ENCODE measurements around the gene FAM118A.
A peak's percentile ranks its signal among the peaks of the same experiment; 100 is the strongest.
"Not testable (repeated sequence)": the region's sequence is repeated elsewhere in the genome, so short reads cannot be mapped to it uniquely, and the experiment has no call there.

Gene FAM118A

DNA sequence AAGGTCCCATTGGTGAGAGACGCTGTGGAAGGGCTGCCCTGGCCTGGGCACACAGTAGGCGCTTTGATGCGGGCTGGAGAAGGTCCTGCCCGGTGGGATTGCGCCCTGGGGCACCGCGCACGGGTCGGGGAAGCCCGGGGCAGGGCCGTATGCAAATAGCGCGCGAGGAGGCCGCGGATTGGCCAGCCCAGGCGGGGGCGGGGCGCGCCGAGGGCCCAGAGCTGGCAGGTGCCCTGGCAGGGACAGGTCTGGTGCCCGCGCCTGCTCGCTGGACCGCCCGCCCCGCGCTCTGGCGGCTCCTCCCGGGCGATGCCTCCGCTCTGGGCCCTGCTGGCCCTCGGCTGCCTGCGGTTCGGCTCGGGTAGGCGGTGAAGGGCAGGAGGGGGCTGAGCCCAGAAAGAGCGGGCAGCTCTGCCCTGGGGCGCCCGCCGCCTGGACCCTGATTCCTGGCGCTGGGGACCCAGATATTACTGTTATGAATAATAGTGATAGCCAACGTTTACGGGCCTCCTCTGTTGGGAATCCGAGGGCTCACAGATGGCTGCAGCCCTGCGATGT lies 24.9 kb upstream of the FAM118A start, which contains the start of gene UPK3A:
UPK3A (plus strand) TSS at position 245 of the 558 bp plus-strand sequence; CDS start at position 310, 65 bp downstream.
- DNase-seq, result peak; percentile 74

DNA sequence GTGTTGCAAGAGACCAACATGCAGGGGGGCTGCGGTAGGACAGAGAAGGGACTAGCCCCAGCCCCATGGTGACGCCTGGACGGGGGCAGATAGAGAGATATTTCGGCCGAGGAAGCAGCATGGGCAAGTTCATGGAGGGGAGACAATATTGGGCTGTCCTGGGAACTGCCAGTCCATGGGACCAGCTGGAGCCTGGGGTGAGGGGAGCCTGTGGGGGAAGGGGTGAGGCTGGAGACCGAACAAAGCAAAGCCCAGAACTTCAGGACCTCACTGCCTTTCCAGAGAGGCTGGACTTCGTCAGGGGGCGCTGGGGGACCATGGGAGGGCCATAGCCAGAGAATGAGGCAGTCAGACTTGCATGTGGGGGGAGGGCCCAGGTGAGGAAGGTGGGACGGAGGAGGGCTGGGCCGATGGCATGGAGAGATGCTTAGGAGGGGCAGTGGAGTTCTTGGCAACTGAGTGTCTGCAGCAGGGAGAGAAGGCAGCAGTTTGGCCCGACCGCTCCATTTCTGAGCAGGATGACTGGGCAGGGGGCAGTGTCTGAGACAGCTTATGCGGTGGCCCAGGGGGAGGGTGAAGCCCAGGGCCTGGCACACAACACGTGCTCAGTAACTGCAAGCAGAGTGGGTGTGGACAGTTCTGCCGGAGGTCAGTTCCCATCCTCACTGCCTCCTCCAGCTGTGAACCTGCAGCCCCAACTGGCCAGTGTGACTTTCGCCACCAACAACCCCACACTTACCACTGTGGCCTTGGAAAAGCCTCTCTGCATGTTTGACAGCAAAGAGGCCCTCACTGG lies 24.3 kb upstream of the FAM118A start:
- DNase-seq, result peak; percentile 30

DNA sequence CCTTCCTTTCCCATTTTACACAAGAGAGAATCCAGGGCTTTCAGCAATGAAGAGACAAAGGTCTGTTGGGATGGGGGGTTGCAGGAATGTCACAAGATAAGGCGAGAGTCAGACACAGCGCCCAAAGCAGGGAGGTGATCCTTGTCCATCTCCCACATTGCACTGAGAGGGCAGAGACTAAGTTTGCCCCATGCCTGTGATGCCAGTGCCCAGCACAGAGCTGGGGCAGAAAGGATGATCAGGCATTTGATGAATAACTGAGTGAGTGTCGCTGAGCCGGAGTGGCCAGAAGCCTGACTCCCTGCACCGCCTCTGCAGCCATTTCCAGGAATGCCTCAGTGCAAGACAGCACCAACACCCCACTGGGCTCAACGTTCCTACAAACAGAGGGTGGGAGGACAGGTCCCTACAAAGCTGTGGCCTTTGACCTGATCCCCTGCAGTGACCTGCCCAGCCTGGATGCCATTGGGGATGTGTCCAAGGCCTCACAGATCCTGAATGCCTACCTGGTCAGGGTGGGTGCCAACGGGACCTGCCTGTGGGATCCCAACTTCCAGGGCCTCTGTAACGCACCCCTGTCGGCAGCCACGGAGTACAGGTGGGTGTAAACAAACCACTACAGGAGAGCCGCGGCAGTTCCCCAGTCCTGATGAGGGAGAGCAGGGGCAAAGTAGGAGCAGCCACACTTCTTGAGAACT lies 22.7 kb upstream of the FAM118A start:
- DNase-seq, result no peak

DNA sequence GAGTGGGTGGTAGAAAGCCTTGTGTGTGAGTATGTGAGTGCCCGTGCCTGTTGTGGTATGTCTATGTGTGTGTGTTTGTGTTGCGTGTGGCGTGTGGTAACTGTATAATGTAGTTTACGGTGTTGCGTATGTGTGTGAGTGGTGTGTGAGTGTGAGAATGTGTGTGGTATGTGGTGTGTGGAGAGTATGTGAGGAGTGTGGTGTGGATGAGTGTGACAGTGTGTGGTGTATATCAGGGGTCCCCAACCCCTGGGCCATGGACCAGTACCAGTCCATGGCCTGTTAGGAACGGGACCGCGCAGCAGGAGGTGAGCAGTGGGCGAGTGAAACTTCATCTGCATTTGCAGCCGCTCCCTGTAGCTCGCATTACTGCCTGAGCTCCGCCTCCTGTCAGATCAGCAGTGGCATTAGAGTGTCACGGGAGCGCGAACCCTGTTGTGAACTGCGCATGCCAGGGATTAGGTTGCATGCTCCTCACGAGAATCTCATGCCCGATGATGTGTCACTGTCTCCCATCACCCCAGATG lies 19.3 kb upstream of the FAM118A start:
- peak; percentile 22 for DNase-seq

DNA sequence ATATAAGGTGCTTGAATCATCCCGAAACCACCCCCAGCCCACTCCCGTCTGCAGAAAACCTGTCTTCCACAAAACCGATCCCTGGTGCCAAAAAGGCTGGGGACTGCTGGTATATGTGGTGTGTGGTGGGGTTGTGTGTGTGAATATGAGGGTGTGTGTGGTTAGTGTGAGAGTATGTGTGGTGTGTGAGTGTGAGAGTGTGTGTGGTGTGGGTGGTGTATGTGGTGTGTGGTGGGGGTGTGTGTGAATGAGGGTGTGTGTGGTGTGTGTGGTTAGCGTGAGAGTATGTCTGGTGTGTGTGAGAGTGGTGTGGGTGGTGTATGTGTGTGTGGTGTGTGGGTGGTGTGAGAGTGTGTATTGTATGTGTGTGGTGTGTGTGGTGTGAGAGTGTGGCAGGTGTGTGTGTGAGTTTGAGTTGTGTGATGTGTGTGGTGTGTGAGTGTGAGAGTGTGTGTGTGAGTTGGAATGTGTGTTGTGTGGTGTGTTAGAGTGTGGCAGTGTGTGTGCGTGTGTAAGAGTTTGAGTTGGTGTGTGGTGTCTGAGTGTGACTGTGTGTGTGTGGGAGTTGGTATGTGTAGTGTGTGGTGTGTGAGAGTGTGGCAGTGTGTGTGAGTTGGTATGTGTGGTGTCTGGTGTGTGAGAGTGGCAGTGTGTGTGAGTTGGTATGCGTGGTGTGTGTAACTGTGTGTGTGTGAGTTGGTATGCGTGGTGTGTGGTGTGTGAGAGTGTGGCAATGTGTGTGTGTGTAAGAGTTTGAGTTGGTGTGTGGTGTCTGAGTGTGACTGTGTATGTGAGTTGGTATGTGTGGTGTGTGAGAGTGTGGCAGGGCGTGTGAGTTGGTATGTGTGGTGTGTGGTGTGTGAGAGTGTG lies 18.4 kb upstream of the FAM118A start:
- DNase-seq, result no peak

DNA sequence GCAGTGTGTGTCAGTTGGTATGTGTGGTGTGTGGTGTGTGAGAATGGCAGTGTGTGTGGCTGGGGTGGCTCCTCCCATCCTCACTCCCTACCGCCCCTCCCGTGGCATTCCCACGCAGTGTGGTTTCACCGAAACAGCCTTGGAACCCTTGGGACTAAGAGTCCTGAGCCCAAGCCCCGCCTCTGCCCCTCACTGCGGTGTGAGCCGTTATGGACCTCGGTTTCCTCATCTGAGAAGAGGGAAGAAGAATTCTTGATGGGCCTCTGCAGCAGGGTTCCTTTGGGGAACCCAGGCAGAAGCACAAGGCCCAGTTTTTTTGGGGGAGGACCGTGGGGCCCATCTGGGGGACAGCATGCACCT lies 17.8 kb upstream of the FAM118A start:
- DNase-seq, result no peak

DNA sequence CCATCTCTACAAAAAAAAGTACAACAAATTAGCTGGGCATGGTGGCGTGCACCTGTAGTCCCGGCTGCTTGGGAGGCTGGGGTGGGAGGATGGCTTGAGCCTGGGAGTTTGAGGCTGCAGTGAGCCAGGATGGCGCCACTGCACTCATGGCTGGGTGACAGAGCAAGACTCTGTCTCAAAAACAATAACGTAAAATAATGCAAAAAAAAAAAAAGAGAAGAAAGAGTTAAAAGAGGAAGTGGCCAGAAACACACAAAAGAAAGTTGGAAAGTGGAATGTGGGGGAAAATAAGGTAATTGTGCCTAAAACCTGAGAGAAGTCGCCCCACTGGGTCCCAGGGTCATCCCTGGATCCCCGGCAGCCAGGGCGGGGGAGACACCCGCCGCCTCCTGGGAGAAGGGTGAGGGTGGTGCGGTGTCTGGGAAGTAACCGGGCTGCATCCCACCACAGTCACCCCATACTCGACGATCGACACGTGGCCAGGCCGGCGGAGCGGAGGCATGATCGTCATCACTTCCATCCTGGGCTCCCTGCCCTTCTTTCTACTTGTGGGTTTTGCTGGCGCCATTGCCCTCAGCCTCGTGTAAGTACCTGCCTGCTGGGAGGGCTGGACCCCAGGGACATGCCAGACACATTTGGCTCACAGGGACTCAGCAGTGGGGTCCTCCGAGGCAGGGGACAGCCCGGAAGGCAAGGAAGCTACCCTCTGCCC lies 16.8 kb upstream of the FAM118A start:
- no peak for DNase-seq

DNA sequence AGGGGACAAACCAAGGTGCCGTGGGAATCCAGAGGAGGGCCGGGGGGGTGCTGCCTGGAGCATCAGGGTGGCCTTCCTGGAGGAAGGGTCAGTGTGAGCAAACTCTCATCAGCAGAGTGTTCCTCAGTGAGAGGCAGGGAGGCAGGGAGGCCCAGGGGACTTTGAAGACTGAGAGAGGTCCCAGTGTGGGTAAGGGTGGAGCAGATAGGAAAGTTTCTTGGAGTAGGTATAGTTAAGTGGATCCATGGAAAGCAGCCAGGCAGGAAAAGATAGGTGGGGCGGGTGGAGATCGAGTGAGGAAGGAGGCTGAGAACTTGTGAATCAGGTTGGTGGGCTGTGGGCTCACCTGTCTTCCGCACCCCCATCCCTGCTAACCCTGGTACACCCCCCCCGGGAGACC lies 15.7 kb upstream of the FAM118A start:
- DNase-seq, result no peak

DNA sequence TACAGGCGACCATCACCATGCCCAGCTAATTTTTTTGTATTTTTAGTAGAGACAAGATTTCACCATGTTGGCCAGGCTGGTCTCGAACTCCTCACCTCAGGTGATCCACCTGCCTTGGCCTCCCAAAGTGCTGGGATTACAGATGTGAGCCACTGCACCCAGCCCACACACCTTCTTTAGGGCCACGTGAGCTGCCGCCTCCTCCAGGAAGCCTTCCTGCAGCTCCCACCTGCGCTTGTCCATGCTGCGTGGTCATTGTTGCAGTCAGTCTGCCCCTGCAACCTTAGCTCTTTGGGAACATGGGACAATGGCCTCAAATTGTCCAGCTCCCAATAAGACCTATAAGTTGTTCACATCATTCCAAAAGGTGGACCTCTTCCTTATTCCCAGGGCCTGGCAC lies 14.7 kb upstream of the FAM118A start:
- not testable (repeated sequence) for DNase-seq

DNA sequence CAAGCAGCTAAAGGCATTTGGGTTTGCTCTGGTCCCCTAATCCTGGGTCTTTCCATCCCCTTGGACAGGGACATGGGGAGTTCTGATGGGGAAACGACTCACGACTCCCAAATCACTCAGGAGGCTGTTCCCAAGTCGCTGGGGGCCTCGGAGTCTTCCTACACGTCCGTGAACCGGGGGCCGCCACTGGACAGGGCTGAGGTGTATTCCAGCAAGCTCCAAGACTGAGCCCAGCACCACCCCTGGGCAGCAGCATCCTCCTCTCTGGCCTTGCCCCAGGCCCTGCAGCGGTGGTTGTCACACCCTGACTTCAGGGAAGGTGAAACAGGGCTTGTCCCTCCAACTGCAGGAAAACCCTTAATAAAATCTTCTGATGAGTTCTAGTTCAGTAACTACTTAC lies 14.2 kb upstream of the FAM118A start:
- DNase-seq, result no peak

DNA sequence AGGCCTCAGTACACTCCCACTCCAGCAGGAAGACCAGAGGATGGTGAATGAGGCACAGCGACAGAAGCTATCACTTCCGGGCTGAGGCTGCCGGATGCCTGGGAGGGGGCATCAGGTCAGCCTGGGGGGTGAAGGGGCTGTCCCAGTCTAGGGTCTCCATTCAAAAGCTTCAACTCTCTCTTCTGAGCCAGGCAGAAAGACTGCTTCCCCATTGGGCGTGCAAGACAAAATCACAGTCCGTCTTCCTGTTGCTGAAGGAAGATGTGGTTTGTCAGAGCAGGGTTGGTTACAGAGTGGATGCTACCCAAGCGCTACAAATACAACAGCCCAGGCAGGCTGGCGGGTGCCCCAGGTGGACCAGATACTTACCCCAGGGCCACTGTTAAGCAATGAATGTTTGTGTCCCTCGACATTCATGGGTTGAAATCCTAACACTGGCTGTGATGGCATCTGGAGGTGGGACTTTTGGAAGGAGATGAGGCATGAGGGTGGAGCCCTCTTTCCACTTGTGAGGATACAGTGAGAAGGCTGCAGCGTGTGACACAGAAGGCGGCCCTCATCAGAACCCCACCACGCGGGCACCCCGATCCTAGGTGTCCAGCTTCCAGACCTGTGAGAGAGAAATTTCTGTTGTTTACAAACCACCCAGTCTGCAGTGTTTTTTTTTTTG lies 13.0 kb upstream of the FAM118A start:
- DNase-seq, result peak; percentile 64

DNA sequence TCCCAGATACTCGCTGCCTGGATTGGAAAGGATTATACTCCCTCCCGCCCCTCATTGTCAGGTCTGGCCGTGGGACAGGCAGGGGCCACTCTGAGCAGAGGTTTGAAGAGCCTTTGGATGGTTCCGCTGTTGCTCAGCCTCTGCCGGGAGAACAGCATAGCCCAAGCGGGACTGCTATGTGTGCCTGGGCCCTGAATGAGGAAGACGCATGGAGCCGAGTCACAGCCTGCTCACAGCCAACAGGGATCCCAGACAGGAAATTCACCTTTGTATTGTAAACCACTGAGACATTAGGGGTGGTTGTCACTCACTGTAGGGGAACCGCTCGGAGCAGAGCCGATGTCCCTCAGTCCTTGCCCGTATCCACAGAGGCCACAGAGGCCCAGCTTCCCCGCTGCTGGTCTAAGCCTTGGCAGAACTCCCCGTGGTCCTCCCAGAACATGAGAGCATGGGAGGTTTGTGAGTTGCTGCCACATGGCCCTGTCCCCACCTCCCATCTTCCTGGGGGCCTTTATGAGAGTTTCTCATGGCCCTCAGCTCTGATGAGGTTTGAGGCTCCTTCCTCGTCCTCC lies 10.7 kb upstream of the FAM118A start:
- no peak for DNase-seq

DNA sequence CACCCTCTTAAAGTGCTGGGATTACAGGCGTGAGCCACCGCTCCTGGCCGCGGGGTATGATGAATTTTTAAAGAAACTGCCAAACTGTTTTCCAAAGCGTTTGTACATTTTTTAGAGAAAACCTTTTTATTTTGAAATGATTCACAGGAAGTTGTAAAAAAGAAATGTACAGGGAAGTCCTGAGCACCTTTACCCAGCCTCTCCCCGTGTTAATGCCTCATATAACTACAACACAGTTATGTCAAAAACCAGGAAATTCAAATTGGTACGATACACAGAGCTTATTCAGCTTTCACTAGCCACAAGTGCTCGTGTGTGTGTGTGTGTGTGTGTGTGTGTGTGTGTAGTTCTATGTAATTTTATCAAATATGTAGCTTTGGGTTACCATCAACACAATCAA lies 7.0 kb upstream of the FAM118A start:
- no peak for DNase-seq

DNA sequence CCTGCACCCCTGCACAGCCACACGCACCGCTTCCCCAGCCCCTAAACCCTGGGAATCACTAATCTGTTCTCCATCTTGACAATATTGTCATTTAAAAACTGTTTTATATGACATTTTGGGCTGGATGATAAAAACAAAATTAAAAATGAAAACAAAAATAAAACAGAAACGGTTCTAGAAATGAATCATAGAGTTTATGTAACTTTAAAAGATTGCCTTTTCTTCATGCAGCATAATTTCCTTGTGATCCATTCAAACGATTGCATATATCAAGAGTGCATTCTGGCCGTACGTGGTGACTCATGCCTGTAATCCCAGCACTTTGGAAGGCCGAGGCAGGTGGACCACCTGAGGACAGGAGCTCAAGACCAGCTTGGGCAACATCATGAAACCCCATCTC lies 6.6 kb upstream of the FAM118A start:
- DNase-seq, result no peak

DNA sequence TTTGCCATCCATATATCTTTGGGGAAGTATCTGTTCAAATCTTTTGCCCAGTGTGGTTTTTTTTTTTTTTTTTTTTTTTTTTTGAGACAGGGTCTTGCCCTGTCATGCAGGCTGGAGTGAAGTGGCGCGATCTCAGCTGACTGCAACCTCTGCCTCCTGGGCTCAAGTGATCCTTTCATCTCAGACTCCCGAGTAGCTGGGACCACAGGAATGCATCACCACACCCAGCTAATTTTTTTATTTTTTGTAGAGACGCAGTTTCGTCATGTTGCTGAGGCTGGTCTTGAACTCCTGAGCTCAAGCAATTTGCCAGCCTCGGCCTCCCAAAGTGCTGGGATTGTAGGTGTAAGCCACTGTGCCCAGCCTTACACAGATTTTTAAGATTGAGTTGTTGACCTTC lies 4.8 kb upstream of the FAM118A start:
- no peak for DNase-seq

DNA sequence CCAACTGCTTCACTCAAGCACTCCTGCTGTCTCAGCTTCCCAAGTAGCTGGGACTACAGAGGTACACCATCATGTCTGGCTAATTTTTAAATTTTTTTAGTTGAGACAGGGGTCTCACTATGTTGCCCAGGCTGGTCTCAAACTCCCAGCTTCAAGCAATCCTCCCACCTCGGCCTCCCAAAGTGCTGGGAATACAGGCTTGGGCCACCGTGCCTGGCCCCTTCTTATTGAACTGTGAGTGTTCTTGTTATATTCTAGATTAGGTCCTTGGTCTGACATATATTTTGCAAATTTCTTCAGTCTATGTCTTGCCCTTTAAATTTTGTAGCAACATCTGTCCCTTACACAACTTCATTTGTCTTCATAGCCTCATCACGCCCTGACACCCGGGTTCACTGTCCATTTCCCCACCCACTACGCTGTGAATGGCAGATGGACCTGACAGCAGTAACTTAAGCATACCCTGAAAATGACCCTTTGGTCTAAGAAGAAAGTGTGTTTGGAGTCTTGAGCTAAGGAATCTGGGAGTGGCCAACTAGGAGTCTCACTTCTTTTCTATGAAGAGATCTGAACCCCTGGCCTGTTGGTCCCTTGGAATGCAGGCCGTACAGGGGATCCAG lies 4.2 kb upstream of the FAM118A start:
- no peak for DNase-seq

DNA sequence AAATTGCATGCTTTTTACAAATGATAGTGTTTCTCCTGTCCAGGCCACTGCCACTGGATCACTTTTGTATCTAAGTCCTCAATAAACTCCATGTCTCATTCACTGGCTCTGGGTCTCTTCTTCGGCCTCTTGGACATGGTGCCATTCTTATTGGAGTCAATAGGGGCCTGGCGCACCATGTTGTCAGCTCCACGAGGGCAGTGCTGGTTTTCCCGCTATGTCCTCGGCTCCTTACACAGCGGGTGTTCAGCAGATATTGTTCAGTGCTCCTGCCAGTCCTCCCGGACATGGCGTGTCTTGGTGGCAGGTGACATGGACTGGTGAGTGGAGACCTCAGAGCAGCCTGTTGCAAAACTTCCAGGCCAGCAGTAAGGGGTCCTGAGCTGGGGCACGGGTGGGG lies 3.6 kb upstream of the FAM118A start:
- no peak for DNase-seq

DNA sequence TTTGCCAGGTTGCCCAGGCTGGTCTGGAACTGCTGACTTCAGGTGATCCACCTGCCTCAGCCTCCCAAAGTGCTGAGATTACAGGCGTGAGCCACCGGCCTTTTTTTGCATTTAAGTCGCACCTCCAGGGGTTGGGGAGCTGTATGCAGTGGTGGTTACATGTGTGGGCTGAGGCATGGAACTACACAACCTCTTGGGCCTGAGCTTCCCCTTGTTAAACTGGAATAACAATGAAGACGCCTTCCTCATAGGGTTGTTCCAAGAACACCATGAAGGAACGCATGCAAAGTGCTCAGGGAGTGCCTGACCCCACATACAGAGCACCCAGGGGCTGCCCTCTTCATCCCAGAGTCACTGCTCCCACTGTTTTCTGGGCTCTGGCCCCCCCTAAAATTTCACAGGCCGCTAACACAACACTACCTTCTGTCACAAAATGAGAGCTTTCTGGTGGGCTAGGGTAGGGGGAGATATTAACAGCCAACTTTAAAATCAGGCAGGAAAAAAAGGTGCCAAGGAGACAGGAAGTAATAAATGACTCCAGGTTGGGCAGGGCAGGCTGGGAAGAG lies 1.3 kb upstream of the FAM118A start:
- DNase-seq, result no peak

DNA sequence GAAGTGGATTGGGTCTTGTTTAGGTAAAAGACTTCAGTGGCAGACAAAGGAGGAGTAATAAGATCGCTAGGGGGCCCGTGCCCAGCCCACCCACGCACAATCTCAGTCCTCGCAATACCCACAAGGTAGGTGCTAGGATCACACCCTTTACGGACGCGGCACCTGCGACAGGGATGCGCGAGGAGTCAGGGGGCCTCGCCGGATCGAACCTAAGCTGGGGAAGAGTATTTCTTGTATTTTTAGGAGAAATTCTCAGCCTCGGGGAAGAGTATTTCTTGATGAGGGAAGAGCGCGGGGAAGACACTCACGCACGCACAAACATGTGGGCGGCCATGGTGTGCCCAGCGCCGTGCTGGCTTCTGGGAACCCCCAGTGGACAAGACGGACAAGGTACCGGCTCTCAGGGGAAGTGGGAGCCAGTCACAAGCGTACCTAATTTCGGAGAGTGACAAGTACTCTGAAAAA lies 745 bp upstream of the FAM118A start:
- peak; percentile 32 for DNase-seq

DNA sequence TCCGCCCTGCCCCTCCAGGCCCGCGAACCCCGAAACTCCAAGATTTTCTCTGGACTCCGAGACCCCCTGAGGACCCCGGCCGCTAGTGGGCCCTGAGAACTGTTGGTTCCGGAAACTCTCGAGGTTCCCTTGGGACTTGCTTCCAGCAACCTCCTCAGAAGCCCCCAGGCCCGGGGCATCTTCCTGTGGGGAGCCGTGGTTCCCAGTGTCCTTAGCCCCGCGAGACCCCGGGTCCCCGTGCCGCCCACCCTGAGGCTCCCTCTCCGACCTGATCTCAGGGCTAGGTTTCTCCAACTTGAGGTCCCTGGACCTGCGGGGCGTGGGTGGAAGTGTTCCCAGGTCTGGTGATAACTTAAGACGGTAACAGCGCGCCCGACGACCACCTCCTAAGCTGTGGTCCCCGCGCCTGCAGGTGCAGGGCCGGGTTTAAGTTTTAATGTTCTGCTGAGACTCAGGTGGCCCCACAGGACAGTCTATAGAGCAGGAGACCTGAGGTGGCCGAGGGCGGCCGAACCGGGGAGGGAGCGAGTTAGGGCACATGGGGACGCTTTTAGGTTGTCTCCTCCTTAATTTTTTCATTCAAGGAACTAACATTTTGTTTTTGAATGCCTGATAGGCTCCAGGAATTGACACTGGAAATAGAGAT lies 720 bp downstream of the FAM118A start:
- DNase-seq, result peak; percentile 28

All from CD4-positive, alpha-beta T cell treated with Interleukin-17A for 4 hours (primary cell).